ENCODE data around the gene IKZF1.

DNA sequence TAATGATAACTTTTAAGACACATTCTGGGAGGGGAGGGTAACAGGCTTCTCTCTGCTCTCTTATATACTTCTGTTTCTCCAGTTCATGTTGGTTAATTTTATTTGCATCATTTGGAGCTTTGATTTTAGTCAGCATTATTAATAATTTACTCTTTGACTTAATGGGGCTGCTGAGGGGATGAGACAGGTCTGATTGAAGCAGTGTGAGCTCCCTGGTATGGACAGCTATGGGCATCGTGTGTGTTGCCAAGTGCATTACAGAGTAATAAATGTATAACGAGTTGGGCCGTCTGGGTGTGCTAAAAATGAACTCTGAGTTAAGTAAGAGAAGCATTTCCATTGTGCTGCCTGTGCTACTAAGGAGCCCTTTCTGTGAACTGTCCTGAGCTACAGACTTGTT lies 31.7 kb upstream of the IKZF1 start:
- TF ChIP-seq POLR2A (IDR thresholded peaks at IDR 0.05; ENCODE audit: extremely low read depth, insufficient read length) = no peak
- no peak for TF ChIP-seq MYC (IDR thresholded peaks at IDR 0.05; ENCODE audit: low read depth, low read length)
- TF ChIP-seq CTCF (IDR thresholded peaks at IDR 0.05; ENCODE audit: low read depth, low read length) = no peak
- no peak for TF ChIP-seq MAX (IDR thresholded peaks at IDR 0.05; ENCODE audit: low read depth, low read length)
